H1 (cell line): ENCODE data around the gene CUTA. TPM values are rescaled to one million over a fixed set of nuclear protein-coding genes. Genes with fewer than 3 reads are reported as not detected.

ENCODE experiments used
- CTCF ChIA-PET: fragments of 300-600 bp; sonication (Branson Sonifier 250); formaldehyde crosslinking; loops from one replicate; lab custom pipeline; 2021; ENCODE audit not compliant: partially characterized antibody; lab: Charles Lee
- POLR2A ChIA-PET: fragments of 300-600 bp; sonication (Branson Sonifier 250); formaldehyde crosslinking; loops from one replicate; lab custom pipeline; 2021; ENCODE audit warnings: inconsistent platforms; ENCODE audit not compliant: partially characterized antibody; lab: Charles Lee
- DNase-seq, 2 experiments: peaks; one replicate each; pipeline versions ENCODE4 v3.0.0 to v3.0.0-alpha.2; 2010 to 2022; ENCODE audit warnings: low spot score in 2 of 2, low read depth in 1 of 2, mixed read lengths in 1 of 2
- FAIRE-seq: peaks from 2 replicates; lab custom pipeline; 2011; peaks lifted over from hg19 to GRCh38; lab: Jason Lieb, UNC
- H2AFZ ChIP-seq: 2 replicates; pipeline ENCODE4 v1.8.1; 2012; ENCODE audit warnings: low read length, inconsistent platforms
- H2AK5ac ChIP-seq: 2 replicates; pipeline ENCODE4 v1.6.1; 2013; ENCODE audit warnings: low read depth, low read length
- H2BK120ac ChIP-seq: replicated peaks from 2 replicates; pipeline ENCODE3; 2013; ENCODE audit warnings: low read depth, low read length, inconsistent platforms
- H2BK12ac ChIP-seq: 2 replicates; pipeline ENCODE4 v1.6.1; 2013; ENCODE audit warnings: low read depth, low read length
- H2BK15ac ChIP-seq: 2 replicates; pipeline ENCODE4 v1.6.1; 2013; ENCODE audit warnings: low read length
- H2BK20ac ChIP-seq: 2 replicates; pipeline ENCODE4 v1.6.1; 2013; ENCODE audit warnings: low read length
- H2BK5ac ChIP-seq: 2 replicates; pipeline ENCODE4 v1.6.1; 2013; ENCODE audit warnings: low read depth, low read length
- H3K14ac ChIP-seq: 2 replicates; pipeline ENCODE4 v1.6.1; 2013; ENCODE audit warnings: inconsistent platforms; ENCODE audit not compliant: insufficient read length
- H3K18ac ChIP-seq: 2 replicates; pipeline ENCODE4 v1.6.1; 2013; ENCODE audit warnings: low read length; ENCODE audit errors: extremely low read depth
- H3K23ac ChIP-seq: 2 replicates; pipeline ENCODE4 v1.6.1; 2013; ENCODE audit warnings: inconsistent platforms; ENCODE audit not compliant: insufficient read length
- H3K23me2 ChIP-seq: 2 replicates; pipeline ENCODE4 v1.6.1; 2013; ENCODE audit warnings: low read depth, low read length
- H3K27ac ChIP-seq: 2 replicates; pipeline ENCODE4 v1.6.1; 2011; ENCODE audit warnings: low read depth, low read length, inconsistent platforms
- H3K27me3 ChIP-seq, 4 experiments: replicated peaks in 1 of 4; 1 replicate in 1 of 4; 2 replicates in 3 of 4; pipeline versions ENCODE4 v1.6.1 to v1.8.1; 2011 to 2013; ENCODE audit warnings: low read length in 3 of 4, mild to moderate bottlenecking in 3 of 4, inconsistent platforms in 2 of 4, mixed read lengths in 2 of 4, moderate library complexity in 1 of 4; ENCODE audit not compliant: control insufficient read depth in 3 of 4, insufficient read depth in 3 of 4; ENCODE audit errors: extremely low read depth in 1 of 4
- H3K36me3 ChIP-seq, 4 experiments: 2 replicates each; pipeline versions ENCODE4 v1.6.1 to v1.8.1; 2011 to 2013; ENCODE audit warnings: mild to moderate bottlenecking in 4 of 4, low read length in 3 of 4, moderate library complexity in 2 of 4, control low read depth in 1 of 4, inconsistent platforms in 1 of 4; ENCODE audit not compliant: insufficient read depth in 4 of 4, control insufficient read depth in 2 of 4
- H3K4ac ChIP-seq: replicated peaks from 2 replicates; pipeline ENCODE3; 2013; ENCODE audit warnings: low read length, low read depth, mixed read lengths, inconsistent platforms; ENCODE audit not compliant: insufficient read length
- H3K4me1 ChIP-seq, 4 experiments: replicated peaks in 1 of 4; 1 replicate in 1 of 4; 2 replicates in 3 of 4; pipeline versions ENCODE4 v1.6.1 to v1.8.1; 2011 to 2013; ENCODE audit warnings: low read length in 3 of 4, inconsistent platforms in 2 of 4, mixed read lengths in 1 of 4; ENCODE audit not compliant: insufficient read depth in 4 of 4, control insufficient read depth in 3 of 4
- H3K4me2 ChIP-seq, 2 experiments: 2 replicates each; pipeline versions ENCODE4 v1.6.1 to v1.8.1; 2011 to 2013; ENCODE audit warnings: low read depth in 2 of 2, low read length in 2 of 2, control low read depth in 1 of 2, inconsistent platforms in 1 of 2, mild to moderate bottlenecking in 1 of 2; ENCODE audit not compliant: insufficient read depth in 1 of 2
- H3K4me3 ChIP-seq, 4 experiments: fragments of 200-600, 300-600 bp in 1 of 4; sonication (generic), shearing (Covaris generic), sonication (Bioruptor Twin) in 1 of 4; 2 replicates each; pipeline versions ENCODE4 v1.5.1 to v1.8.1; 2011 to 2016; ENCODE audit warnings: low read length in 4 of 4, low read depth in 3 of 4, control low read depth in 2 of 4, inconsistent platforms in 2 of 4, mild to moderate bottlenecking in 2 of 4, mixed read lengths in 1 of 4, moderate library complexity in 1 of 4; ENCODE audit not compliant: insufficient read depth in 2 of 4; ENCODE audit errors: extremely low read depth in 1 of 4
- H3K56ac ChIP-seq: replicated peaks from 2 replicates; pipeline ENCODE3; 2013; ENCODE audit warnings: low read depth, mild to moderate bottlenecking, mixed read lengths, low read length, inconsistent platforms; ENCODE audit not compliant: insufficient read length
- H3K79me1 ChIP-seq: 2 replicates; pipeline ENCODE4 v1.6.1; 2013; ENCODE audit warnings: low read depth, low read length, control low read depth
- H3K79me2 ChIP-seq, 2 experiments: 2 replicates each; pipeline versions ENCODE4 v1.6.1 to v1.8.1; 2012 to 2013; ENCODE audit warnings: low read length in 2 of 2, mild to moderate bottlenecking in 2 of 2, inconsistent platforms in 1 of 2; ENCODE audit not compliant: insufficient read depth in 2 of 2, control insufficient read depth in 1 of 2
- H3K9ac ChIP-seq, 4 experiments: replicated peaks in 1 of 4; 1 replicate in 1 of 4; 2 replicates in 3 of 4; pipeline versions ENCODE4 v1.6.1 to v1.8.1; 2011 to 2013; ENCODE audit warnings: low read depth in 3 of 4, low read length in 3 of 4, control low read depth in 2 of 4, mild to moderate bottlenecking in 2 of 4, moderate library complexity in 2 of 4, inconsistent platforms in 1 of 4; ENCODE audit errors: extremely low read depth in 1 of 4
- H3K9me3 ChIP-seq, 2 experiments: 2 replicates each; pipeline versions ENCODE4 v1.6.1 to v1.8.1; 2012 to 2013; ENCODE audit warnings: mild to moderate bottlenecking in 2 of 2, moderate library complexity in 2 of 2, control low read depth in 1 of 2, inconsistent platforms in 1 of 2, low read depth in 1 of 2, low read length in 1 of 2, mixed read lengths in 1 of 2; ENCODE audit not compliant: insufficient read depth in 2 of 2
- H4K20me1 ChIP-seq, 2 experiments: replicated peaks in 1 of 2; 2 replicates each; pipeline versions ENCODE3 to v1.8.1; 2011 to 2013; ENCODE audit warnings: inconsistent platforms in 2 of 2, low read length in 2 of 2, mild to moderate bottlenecking in 1 of 2; ENCODE audit not compliant: insufficient read depth in 2 of 2, control insufficient read depth in 1 of 2
- H4K5ac ChIP-seq: 2 replicates; pipeline ENCODE4 v1.6.1; 2013; ENCODE audit warnings: low read length, low read depth, mixed read lengths, inconsistent platforms; ENCODE audit not compliant: insufficient read length
- H4K8ac ChIP-seq: 2 replicates; pipeline ENCODE4 v1.8.0; 2013; ENCODE audit warnings: mild to moderate bottlenecking, moderate library complexity, low read length, inconsistent platforms; ENCODE audit not compliant: insufficient read depth; ENCODE audit errors: extremely low read depth
- H4K91ac ChIP-seq: replicated peaks from 2 replicates; pipeline ENCODE3; 2013; ENCODE audit warnings: low read length, mixed read lengths, inconsistent platforms; ENCODE audit not compliant: insufficient read length
- ASH2L ChIP-seq: fragments of 200-600, 300-600 bp; sonication (generic); IDR thresholded peaks from one replicate; pipeline ENCODE4 v1.7.1; 2017; ENCODE audit warnings: low read length
- BACH1 ChIP-seq: IDR thresholded peaks from 2 replicates; pipeline ENCODE4 v1.6.1; 2012; ENCODE audit warnings: low read length, improper control_type of control experiment
- CTCF ChIP-seq, 3 experiments: IDR thresholded peaks; 1 replicate in 2 of 3; 2 replicates in 1 of 3; pipeline versions ENCODE4 v1.5.1 to v1.6.1; 2011; ENCODE audit warnings: low read length in 3 of 3, mild to moderate bottlenecking in 3 of 3, inconsistent platforms in 2 of 3, low read depth in 1 of 3, moderate library complexity in 1 of 3; ENCODE audit not compliant: insufficient read depth in 1 of 3; ENCODE audit errors: control extremely low read depth in 1 of 3
- POLR2A ChIP-seq, 2 experiments: IDR thresholded peaks; 1 replicate in 1 of 2; 2 replicates in 1 of 2; pipeline ENCODE4 v1.6.1; 2011; ENCODE audit warnings: low read depth in 2 of 2, low read length in 2 of 2, mild to moderate bottlenecking in 2 of 2; ENCODE audit errors: control extremely low read depth in 1 of 2
- POLR2AphosphoS5 ChIP-seq: IDR thresholded peaks from 2 replicates; pipeline ENCODE4 v1.6.1; 2011; ENCODE audit warnings: low read depth, low read length
- RAD21 ChIP-seq, 2 experiments: IDR thresholded peaks in 1 of 2; conservative IDR thresholded peaks in 1 of 2; 2 replicates each; pipeline ENCODE4 v1.6.1; 2011; ENCODE audit warnings: low read depth in 2 of 2, low read length in 2 of 2, improper control_type of control experiment in 1 of 2, inconsistent platforms in 1 of 2, mild to moderate bottlenecking in 1 of 2, moderate library complexity in 1 of 2
- TBP ChIP-seq: IDR thresholded peaks from 2 replicates; pipeline ENCODE4 v1.6.1; 2011; ENCODE audit warnings: low read depth, low read length, improper control_type of control experiment
- WGBS, 2 experiments: shearing (Covaris generic) in 1 of 2; methylation state at CpG; one replicate each; pipeline versions ENCODE4 v1.1.6 to v1.1.7; 2013 to 2015; ENCODE audit warnings: low lambda C conversion rate in 2 of 2, mixed read lengths in 2 of 2, inconsistent platforms in 1 of 2, low coverage in 1 of 2, missing lambda C conversion rate in 1 of 2; ENCODE audit not compliant: insufficient replicate concordance in 2 of 2, insufficient coverage in 1 of 2, insufficient read length in 1 of 2; ENCODE audit errors: extremely low coverage in 1 of 2, missing lambda C conversion rate in 1 of 2; 5-methylcytosine and 5-hydroxymethylcytosine counted together
- polyA plus RNA-seq, 7 experiments: library from polyadenylated mRNA; depleted of rRNA in 3 of 7; stranded (reverse) in 5 of 7; unstranded in 2 of 7; fragments of >200 nt in 5 of 7; fragments of 200-250 nt in 2 of 7; gene quantifications; 1 replicate in 5 of 7; 2 replicates in 1 of 7; 4 replicates in 1 of 7; pipeline versions ENCODE4 v1.2.1 to v1.2.3, GENCODE V29; 2011 to 2013; ENCODE audit warnings: missing spikeins in 2 of 7, mixed read lengths in 2 of 7
- total RNA-seq: library from RNA; stranded (reverse); fragmentation: NEBNext Ultra II Directional; extraction: Animal tissue kit (Norgen Biotek cat#: 25700); gene quantifications from 2 replicates; pipeline ENCODE4 v1.2.1, GENCODE V29; 2021

The CUTA gene
- total and polyA plus RNA-seq, 2 of the 8 experiments (the other 6 are each of a cell fraction or from before 2014, with no cell fraction given), result 297 to 460 TPM

GRCh38 chr6:33414592-33415271, 3.2 kb downstream of the CUTA start:
- no peak overlapping the region for H3K18ac ChIP-seq
- DNase-seq, result peak in 1 of 2 experiments; percentile 52
- H3K4me1 ChIP-seq, result peaks cover 8 to 31% (median 15%) of the 10 kb centered on the region in 4 experiments
- H2BK15ac ChIP-seq, result no peak overlapping the region
- POLR2A ChIA-PET, result interaction anchor here (0.9 to 2.0 kb wide), 9 partner anchors 11 to 139 kb away, joined by 3 to 11 read pairs (median 5); partner anchors contain the start of gene B3GALT4
- peaks cover 4 to 17% of the 10 kb centered on the region in 2 experiments for H4K20me1 ChIP-seq
- peaks cover 9% of the 10 kb centered on the region; the same call in 1 of the 2 replicates for H3K79me1 ChIP-seq
- H2BK5ac ChIP-seq, result no peak overlapping the region
- 81% methylated on average over 5 of the region's 12 CpGs; no CpG with 5 or more reads in 1 of the 2 experiments for WGBS, 2 experiments
- no peak for TF ChIP-seq ASH2L
- no peak for TF ChIP-seq TBP
- peak in 1 of 2 experiments; percentile 28; a peak in 1 of 4 replicates for TF ChIP-seq RAD21 (IDR thresholded peaks at IDR 0.05 in 1 of 2, conservative IDR thresholded peaks at IDR 0.05 in 1 of 2; ENCODE audit: low read depth in 2 of 2, low read length in 2 of 2)
- peak in 2 of 3 experiments; percentile 44 to 45; a peak in 3 of 4 replicates for TF ChIP-seq CTCF (IDR thresholded peaks at IDR 0.05; ENCODE audit: control extremely low read depth in 1 of 3, insufficient read depth in 1 of 3, low read depth in 1 of 3, low read length in 3 of 3)
- peak; percentile 53; the same call in 1 of the 2 replicates for TF ChIP-seq POLR2AphosphoS5
- peak in 1 of 2 experiments; percentile 57; a peak in 1 of 3 replicates for TF ChIP-seq POLR2A (IDR thresholded peaks at IDR 0.05; ENCODE audit: control extremely low read depth in 1 of 2, low read depth in 2 of 2, low read length in 2 of 2)
- no peak for TF ChIP-seq BACH1
- TF ChIP-seq, all 59 proteins: peak for 4
- Histone ChIP-seq H3K27ac (no peak overlapping the region), H2AFZ (no peak overlapping the region), H2AK5ac (no peak overlapping the region), H3K27me3 (no peaks in the 10 kb centered on the region), H3K9ac (no peak overlapping the region), H3K23ac (no peak overlapping the region), H3K9me3 (no peaks in the 10 kb centered on the region), H4K91ac (no peak overlapping the region), H2BK12ac (no peak overlapping the region), H3K14ac (no peak overlapping the region), H3K4me3 (no peak overlapping the region), H4K5ac (no peak overlapping the region), H3K4ac (no peak overlapping the region), H3K36me3 (peaks cover 7 to 45% (median 29%) of the 10 kb centered on the region in 4 experiments; a peak in 7 of 8 replicates), H2BK120ac (no peak overlapping the region), H3K23me2 (peaks cover 20% of the 10 kb centered on the region), H2BK20ac (no peak overlapping the region), H3K56ac (no peak overlapping the region), H3K79me2 (peaks cover 11 to 36% of the 10 kb centered on the region in 2 experiments), H3K4me2 (no peak overlapping the region; a peak in 2 of 4 replicates), H4K8ac (peak overlapping the region; percentile 51; the same call in 1 of the 2 replicates)
- FAIRE-seq, result no peak
- CTCF ChIA-PET, result interaction anchor here (0.6 to 5.7 kb wide), 9 partner anchors 10 to 181 kb away, joined by 3 to 37 read pairs (median 4); partner anchors contain the start of genes ZBTB22 and ZBTB9
